ENCODE results near the gene RBM4B. TPM values are rescaled to one million over a fixed set of nuclear protein-coding genes. Genes with fewer than 3 reads are reported as not detected.

Gene RBM4B
- total and polyA plus RNA-seq, 2 donors, result 17.9 to 18.2 TPM

DNA sequence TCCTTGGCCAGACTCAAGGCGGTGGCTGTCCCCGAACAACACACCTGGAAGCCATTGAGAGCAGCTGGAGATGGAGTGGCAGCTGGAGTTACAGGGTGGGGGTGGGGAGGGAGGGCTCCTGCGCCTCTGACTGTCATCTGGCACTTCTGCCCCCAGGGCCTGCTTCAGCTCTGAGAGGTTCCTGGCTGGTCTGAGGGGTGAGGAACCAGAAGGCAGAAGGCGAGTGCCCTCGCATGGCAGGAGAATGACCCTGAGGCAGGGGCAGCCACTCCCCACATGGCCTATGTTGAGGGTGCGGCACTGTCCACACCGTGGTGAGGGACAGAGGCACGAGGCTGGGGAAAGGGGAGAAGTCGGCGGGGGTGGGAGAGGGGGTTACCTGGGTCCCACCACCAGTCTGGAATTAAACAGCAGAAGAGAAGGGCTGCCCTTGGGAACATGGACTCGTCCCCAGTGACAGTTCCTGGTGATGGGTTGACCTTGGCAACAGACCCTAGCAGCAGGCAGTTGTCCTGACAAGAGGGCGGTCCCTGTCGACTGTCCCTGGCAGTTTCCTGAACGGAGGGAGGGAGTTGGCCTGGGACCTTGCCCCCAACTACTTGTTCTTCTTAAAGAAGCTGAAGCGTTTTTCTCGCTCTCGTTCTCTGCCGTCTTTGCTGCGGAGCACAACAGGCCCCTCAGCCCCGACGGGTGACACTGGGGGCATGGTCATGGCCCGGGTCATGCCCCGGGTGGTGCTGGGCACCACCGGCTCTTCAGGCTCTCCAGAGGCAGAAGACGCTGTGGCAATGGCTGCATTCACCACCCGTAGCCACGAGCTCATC lies 7.8 kb upstream of the RBM4B start:
- peak overlapping the region; percentile 11 to 71 for H3K27ac ChIP-seq (ENCODE audit: low read depth in 1 of 2, low read length in 1 of 2)
- DNase-seq (ENCODE audit: low read depth in 6 of 9, low spot score in 9 of 9), result no peak
- no peak overlapping the region for H3K4me3 ChIP-seq (ENCODE audit: low read length in 2 of 2)
- peaks cover 0 to 10% of the 10 kb centered on the region in 2 donors for H3K4me1 ChIP-seq (ENCODE audit: control insufficient read depth in 2 of 2, insufficient read depth in 2 of 2, low read length in 2 of 2)
- WGBS, result 91% methylated on average over 27 of the region's 27 CpGs
- H3K27me3 ChIP-seq (ENCODE audit: control insufficient read depth in 2 of 2, insufficient read depth in 1 of 2, low read length in 1 of 2), result no peaks in the 10 kb centered on the region
- H3K9me3 ChIP-seq (ENCODE audit: control insufficient read depth in 2 of 2, insufficient read depth in 1 of 2, low read length in 1 of 2), result no peaks in the 10 kb centered on the region
- H3K36me3 ChIP-seq (ENCODE audit: control insufficient read depth in 2 of 2, insufficient read depth in 2 of 2, low read length in 1 of 2), result no peaks in the 10 kb centered on the region

GRCh38 chr11:66684635-66685034 lies 6.9 kb upstream of the RBM4B start:
- WGBS, result 100% methylated on average over 2 of the region's 2 CpGs
- H3K36me3 ChIP-seq (ENCODE audit: control insufficient read depth in 2 of 2, insufficient read depth in 2 of 2, low read length in 1 of 2), result no peaks in the 10 kb centered on the region
- no peaks in the 10 kb centered on the region for H3K9me3 ChIP-seq (ENCODE audit: control insufficient read depth in 2 of 2, insufficient read depth in 1 of 2, low read length in 1 of 2)
- no peak overlapping the region for H3K4me3 ChIP-seq (ENCODE audit: low read length in 2 of 2)
- no peak overlapping the region for H3K27ac ChIP-seq (ENCODE audit: low read depth in 1 of 2, low read length in 1 of 2)
- H3K27me3 ChIP-seq (ENCODE audit: control insufficient read depth in 2 of 2, insufficient read depth in 1 of 2, low read length in 1 of 2), result no peaks in the 10 kb centered on the region
- no peak for DNase-seq (ENCODE audit: low read depth in 6 of 9, low spot score in 9 of 9)
- H3K4me1 ChIP-seq (ENCODE audit: control insufficient read depth in 2 of 2, insufficient read depth in 2 of 2, low read length in 2 of 2), result peaks cover 0 to 10% of the 10 kb centered on the region in 2 donors

DNA sequence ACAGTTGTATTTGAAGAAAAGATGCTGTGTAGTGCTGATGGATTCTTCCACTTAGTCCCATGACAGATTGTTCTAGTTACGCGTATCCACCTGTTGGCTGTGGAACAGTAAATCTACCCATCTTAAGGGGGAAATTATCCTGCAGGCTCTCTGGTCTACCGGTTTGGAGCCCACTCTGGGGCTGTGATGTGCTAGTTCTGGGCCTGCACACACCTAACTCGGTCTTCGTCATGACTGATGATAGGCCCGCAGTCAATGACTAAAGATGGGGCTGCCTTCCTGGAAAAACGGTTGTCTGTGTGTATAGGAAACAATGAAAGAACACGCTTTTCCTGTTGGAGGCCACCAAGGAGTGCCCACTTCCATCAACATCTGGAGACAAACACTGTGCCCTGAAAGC lies 6.2 kb upstream of the RBM4B start:
- Histone ChIP-seq H3K27ac (ENCODE audit: low read depth in 1 of 2, low read length in 1 of 2) (no peak overlapping the region), H3K36me3 (ENCODE audit: control insufficient read depth in 2 of 2, insufficient read depth in 2 of 2, low read length in 1 of 2) (no peaks in the 10 kb centered on the region), H3K27me3 (ENCODE audit: control insufficient read depth in 2 of 2, insufficient read depth in 1 of 2, low read length in 1 of 2) (no peaks in the 10 kb centered on the region), H3K4me3 (ENCODE audit: low read length in 2 of 2) (no peak overlapping the region), H3K9me3 (ENCODE audit: control insufficient read depth in 2 of 2, insufficient read depth in 1 of 2, low read length in 1 of 2) (no peaks in the 10 kb centered on the region), H3K4me1 (ENCODE audit: control insufficient read depth in 2 of 2, insufficient read depth in 2 of 2, low read length in 2 of 2) (peaks cover 0 to 10% of the 10 kb centered on the region in 2 donors)
- no peak for DNase-seq (ENCODE audit: low read depth in 6 of 9, low spot score in 9 of 9)
- WGBS, result 85% methylated on average over 8 of the region's 8 CpGs

- H3K27me3 ChIP-seq (ENCODE audit: control insufficient read depth in 2 of 2, insufficient read depth in 1 of 2, low read length in 1 of 2), result no peaks in the 10 kb centered on the region
- H3K27ac ChIP-seq (ENCODE audit: low read depth in 1 of 2, low read length in 1 of 2), result no peak overlapping the region
- H3K36me3 ChIP-seq (ENCODE audit: control insufficient read depth in 2 of 2, insufficient read depth in 2 of 2, low read length in 1 of 2), result peaks cover 2 to 5% of the 10 kb centered on the region in 2 donors
- 95% methylated on average over 7 of the region's 7 CpGs for WGBS
- H3K4me3 ChIP-seq (ENCODE audit: low read length in 2 of 2), result no peak overlapping the region
- DNase-seq (ENCODE audit: low read depth in 6 of 9, low spot score in 9 of 9), result no peak
- H3K9me3 ChIP-seq (ENCODE audit: control insufficient read depth in 2 of 2, insufficient read depth in 1 of 2, low read length in 1 of 2), result no peaks in the 10 kb centered on the region
- H3K4me1 ChIP-seq (ENCODE audit: control insufficient read depth in 2 of 2, insufficient read depth in 2 of 2, low read length in 2 of 2), result peaks cover 7 to 18% of the 10 kb centered on the region in 2 donors
Measured at GRCh38 chr11:66680966-66681645, 3.4 kb upstream of the RBM4B start.

DNA sequence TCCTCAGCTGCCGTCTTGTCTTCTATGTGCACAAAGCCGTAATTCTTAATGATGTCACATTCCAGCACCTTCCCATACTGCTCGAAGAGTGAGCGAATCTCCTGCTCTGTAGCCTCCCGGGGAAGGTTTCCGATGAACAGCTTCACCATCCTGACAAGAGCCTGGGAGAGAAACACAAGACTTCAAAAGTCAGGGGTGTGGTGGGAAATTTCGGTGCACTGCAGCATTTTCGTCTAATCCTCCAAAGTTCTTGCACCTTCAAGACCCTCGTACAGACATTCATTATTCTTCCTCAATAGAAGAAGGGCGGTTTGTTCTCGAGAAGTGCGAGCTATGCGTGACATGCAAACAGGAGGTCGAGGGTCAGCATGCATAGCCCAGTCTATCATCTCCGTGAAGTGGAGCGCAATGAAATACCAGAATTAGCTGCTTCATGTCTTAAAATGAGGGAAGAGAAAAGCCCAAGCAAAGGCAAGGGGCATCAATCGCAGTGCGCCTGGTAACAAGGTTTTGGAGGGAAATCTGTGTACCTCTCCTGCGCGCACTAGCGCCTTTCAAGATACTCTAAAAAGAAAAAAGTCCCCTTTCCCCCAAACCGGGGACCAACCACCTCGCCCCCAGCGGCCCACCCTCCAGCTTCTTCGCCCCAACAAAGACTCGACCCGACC lies 622 bp downstream of the RBM4B start:
- Histone ChIP-seq H3K4me3 (ENCODE audit: low read length in 2 of 2) (peak overlapping the region; percentile 49 to 84), H3K36me3 (ENCODE audit: control insufficient read depth in 2 of 2, insufficient read depth in 2 of 2, low read length in 1 of 2) (peaks cover 2 to 13% of the 10 kb centered on the region in 2 donors), H3K27me3 (ENCODE audit: control insufficient read depth in 2 of 2, insufficient read depth in 1 of 2, low read length in 1 of 2) (no peaks in the 10 kb centered on the region), H3K27ac (ENCODE audit: low read depth in 1 of 2, low read length in 1 of 2) (peak overlapping the region; percentile 96 to 100), H3K9me3 (ENCODE audit: control insufficient read depth in 2 of 2, insufficient read depth in 1 of 2, low read length in 1 of 2) (no peaks in the 10 kb centered on the region), H3K4me1 (ENCODE audit: control insufficient read depth in 2 of 2, insufficient read depth in 2 of 2, low read length in 2 of 2) (peaks cover 10 to 22% of the 10 kb centered on the region in 2 donors)
- 25% methylated on average over 26 of the region's 27 CpGs for WGBS
- no peak for DNase-seq (ENCODE audit: low read depth in 6 of 9, low spot score in 9 of 9)

- Histone ChIP-seq H3K27ac (ENCODE audit: low read depth in 1 of 2, low read length in 1 of 2) (peak overlapping the region in 1 of 2 donors; percentile 7), H3K9me3 (ENCODE audit: control insufficient read depth in 2 of 2, insufficient read depth in 1 of 2, low read length in 1 of 2) (no peaks in the 10 kb centered on the region), H3K4me1 (ENCODE audit: control insufficient read depth in 2 of 2, insufficient read depth in 2 of 2, low read length in 2 of 2) (peaks cover 10 to 26% of the 10 kb centered on the region in 2 donors), H3K36me3 (ENCODE audit: control insufficient read depth in 2 of 2, insufficient read depth in 2 of 2, low read length in 1 of 2) (peaks cover 2 to 13% of the 10 kb centered on the region in 2 donors), H3K27me3 (ENCODE audit: control insufficient read depth in 2 of 2, insufficient read depth in 1 of 2, low read length in 1 of 2) (no peaks in the 10 kb centered on the region), H3K4me3 (ENCODE audit: low read length in 2 of 2) (peak overlapping the region; percentile 3 to 13)
- WGBS, result 74% methylated on average over 16 of the region's 16 CpGs
- DNase-seq (ENCODE audit: low read depth in 6 of 9, low spot score in 9 of 9), result peak in 1 of 9 donors; percentile 23
Measured at GRCh38 chr11:66676282-66676919, 1.3 kb downstream of the RBM4B start.

GRCh38 chr11:66674964-66675602 lies 2.6 kb downstream of the RBM4B start:
- WGBS, result 97% methylated on average over 2 of the region's 2 CpGs
- DNase-seq (ENCODE audit: low read depth in 6 of 9, low spot score in 9 of 9), result no peak
- no peaks in the 10 kb centered on the region for H3K9me3 ChIP-seq (ENCODE audit: control insufficient read depth in 2 of 2, insufficient read depth in 1 of 2, low read length in 1 of 2)
- H3K27me3 ChIP-seq (ENCODE audit: control insufficient read depth in 2 of 2, insufficient read depth in 1 of 2, low read length in 1 of 2), result no peaks in the 10 kb centered on the region
- H3K36me3 ChIP-seq (ENCODE audit: control insufficient read depth in 2 of 2, insufficient read depth in 2 of 2, low read length in 1 of 2), result peaks cover 2 to 16% of the 10 kb centered on the region in 2 donors
- H3K27ac ChIP-seq (ENCODE audit: low read depth in 1 of 2, low read length in 1 of 2), result no peak overlapping the region
- H3K4me1 ChIP-seq (ENCODE audit: control insufficient read depth in 2 of 2, insufficient read depth in 2 of 2, low read length in 2 of 2), result peaks cover 10 to 26% of the 10 kb centered on the region in 2 donors
- no peak overlapping the region for H3K4me3 ChIP-seq (ENCODE audit: low read length in 2 of 2)

DNA sequence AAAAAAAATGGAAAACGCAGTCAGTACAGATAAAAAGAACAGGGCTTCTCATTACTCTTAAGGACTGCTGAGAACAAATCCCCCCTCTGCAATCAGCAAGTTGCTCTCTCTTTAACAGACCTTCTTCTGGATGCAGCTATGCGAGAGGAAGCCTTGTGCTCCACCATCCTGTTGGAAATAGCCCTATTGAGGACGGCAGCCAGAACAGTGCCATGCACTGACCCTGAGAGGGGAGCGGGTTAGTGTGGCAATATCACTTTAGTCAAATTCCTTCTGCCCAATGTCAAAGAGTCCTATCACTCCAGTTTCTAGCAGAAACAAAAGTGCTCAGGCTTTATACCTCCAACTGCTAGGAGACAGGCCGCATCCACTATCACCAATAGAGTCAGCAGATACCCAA lies 6.9 kb downstream of the RBM4B start:
- Histone ChIP-seq H3K27me3 (ENCODE audit: control insufficient read depth in 2 of 2, insufficient read depth in 1 of 2, low read length in 1 of 2) (no peaks in the 10 kb centered on the region), H3K4me1 (ENCODE audit: control insufficient read depth in 2 of 2, insufficient read depth in 2 of 2, low read length in 2 of 2) (peaks cover 13 to 24% of the 10 kb centered on the region in 2 donors), H3K4me3 (ENCODE audit: low read length in 2 of 2) (no peak overlapping the region), H3K36me3 (ENCODE audit: control insufficient read depth in 2 of 2, insufficient read depth in 2 of 2, low read length in 1 of 2) (peaks cover 16 to 40% of the 10 kb centered on the region in 2 donors), H3K27ac (ENCODE audit: low read depth in 1 of 2, low read length in 1 of 2) (no peak overlapping the region), H3K9me3 (ENCODE audit: control insufficient read depth in 2 of 2, insufficient read depth in 1 of 2, low read length in 1 of 2) (no peaks in the 10 kb centered on the region)
- WGBS, result 98% methylated on average over 5 of the region's 5 CpGs
- no peak for DNase-seq (ENCODE audit: low read depth in 6 of 9, low spot score in 9 of 9)
